Effector CD4-positive, alpha-beta T cell (primary cell): ENCODE measurements around the gene TGFBR1.

Experiments used
- DNase-seq: peaks from one replicate; pipeline ENCODE4 v3.0.0-alpha.2; 2020
- total RNA-seq: gene quantifications from one replicate; lab custom pipeline; 2026; lab: John Stamatoyannopoulos, UW

The TGFBR1 gene
- total RNA-seq, result 50.5 reads per million, percentile 68 among the genes with 10 or more reads in this experiment

- DNase-seq, result peak; percentile 87
Measured at GRCh38 chr9:99104459-99105151, at the start of gene TGFBR1. Gene TGFBR1 (plus strand): TSS chr9:99105113. CDS start chr9:99105206, 93 bp downstream.

- no peak for DNase-seq
Measured at GRCh38 chr9:99055384-99055783, 49.5 kb upstream of the TGFBR1 start.

- DNase-seq, result no peak
Measured at GRCh38 chr9:99056186-99056585, 48.7 kb upstream of the TGFBR1 start.

DNA sequence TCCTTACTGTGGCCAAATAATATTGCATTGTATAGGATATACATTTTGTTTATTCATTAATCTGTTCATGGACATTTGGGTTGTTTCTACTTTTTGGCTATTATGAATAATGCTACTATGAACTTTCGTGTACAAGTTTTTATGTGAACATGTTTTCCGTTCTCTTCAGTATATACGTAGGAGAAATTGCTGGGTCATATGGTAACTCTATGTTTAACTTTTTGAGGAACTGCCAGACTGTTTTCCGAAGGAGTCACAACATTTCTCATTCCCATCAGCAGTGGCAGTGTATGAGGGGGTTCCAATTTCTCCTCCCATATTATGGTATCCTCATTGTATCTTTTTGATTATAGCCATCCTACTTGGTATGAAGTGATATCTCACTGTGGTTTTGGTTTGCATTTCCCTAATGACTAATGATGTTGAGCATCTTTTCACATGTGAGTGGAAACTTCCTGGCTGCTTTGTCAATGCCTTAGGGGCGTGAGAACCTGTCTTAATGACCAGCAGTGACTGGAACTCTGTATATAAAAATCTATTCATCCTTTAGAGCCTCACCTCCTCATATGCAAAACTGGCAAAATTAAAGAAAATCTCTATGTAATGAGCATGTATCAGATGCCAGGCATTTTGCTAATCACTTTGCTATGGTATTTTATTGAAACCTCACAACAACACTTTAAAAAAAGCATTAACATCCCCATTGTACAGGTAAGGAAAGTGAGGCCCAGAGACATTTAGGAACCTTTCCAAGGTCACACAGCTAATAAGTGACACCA, 47.8 kb upstream of the TGFBR1 start:
- DNase-seq, result no peak

GRCh38 chr9:99057665-99058625, 47.0 kb upstream of the TGFBR1 start:
- peak; percentile 57 for DNase-seq

DNA sequence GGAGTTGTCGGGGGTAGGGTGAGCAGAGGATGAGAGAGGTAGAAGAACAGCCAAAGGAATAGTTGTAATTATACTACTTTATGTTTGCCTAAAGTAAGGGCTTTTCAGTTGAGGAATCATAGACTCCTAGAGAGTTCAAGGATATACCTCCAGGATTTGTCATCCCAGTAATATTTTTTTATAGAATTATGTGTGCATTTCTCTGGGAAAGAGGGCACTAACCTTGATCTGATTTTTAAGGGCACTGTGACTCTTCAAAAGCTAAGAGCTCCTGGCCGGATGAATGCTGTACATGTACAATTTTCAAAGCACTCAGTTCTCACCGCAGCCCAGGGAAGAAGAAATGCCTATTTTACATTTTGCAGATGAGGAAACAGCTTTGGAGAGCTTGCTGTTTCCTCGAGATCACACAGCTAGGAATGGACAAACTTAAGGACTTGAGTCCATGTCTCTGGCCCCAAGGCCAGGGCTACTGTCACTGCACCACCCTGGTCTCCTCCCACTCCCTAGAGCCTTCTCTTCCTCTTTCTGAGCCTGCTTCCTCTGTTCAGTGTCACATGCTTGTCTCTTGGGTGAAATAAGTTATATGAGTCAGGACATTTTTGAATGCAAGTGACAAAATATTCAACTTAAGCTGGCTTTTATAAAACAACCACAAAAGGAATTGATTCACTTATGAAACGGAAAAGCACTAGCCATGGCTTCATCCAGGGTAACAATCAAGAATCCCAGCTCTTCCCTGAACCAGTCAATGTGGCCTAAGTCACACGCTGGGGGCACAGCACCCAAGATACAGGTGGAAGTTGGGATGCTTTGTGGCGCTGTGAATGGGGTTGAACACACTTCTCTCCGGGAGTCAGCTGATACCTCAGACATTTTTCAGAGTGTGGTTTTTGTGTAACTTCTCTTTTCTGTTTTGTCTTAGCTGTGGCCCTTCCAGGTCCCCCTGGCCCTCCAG, 45.7 kb upstream of the TGFBR1 start:
- DNase-seq, result no peak

DNA sequence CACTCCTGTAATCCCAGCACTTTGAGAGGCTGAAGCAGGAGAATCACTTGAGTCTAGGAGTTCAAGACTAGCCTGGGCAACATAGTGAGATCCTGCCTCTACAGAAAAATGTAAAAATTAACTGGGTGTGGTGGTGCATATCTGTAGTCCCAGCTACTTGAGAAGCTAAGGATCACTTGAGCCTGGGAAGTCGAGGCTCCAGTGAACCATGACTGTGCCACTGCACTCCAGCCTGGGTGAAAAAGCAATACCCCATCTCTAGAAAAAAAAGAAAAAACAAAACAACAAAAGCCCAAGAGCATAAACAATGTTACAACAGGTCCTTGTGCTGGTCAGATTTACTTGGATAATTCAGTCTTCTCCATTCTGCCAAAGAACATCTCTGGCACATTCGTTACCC, 44.3 kb upstream of the TGFBR1 start:
- no peak for DNase-seq

DNA sequence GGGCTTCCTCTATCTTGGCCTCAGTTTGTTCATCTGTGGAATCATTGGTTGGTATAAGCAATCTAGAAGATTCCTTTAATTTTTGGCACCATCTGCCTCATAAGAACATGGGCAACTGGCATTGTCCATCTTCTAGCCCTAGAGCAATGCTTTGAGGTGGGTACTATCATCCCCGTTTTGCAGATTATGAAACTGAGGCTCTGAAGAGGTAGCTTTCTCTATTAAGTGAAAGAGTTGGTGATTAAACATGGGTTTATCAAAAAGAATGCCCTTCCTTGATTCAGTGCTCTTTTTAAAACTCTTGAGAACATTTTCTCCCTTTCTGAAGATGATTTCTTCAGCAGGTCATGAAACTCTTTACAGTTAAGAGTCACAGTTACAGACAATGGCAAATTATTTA, 42.4 kb upstream of the TGFBR1 start:
- no peak for DNase-seq

- DNase-seq, result no peak
Measured at GRCh38 chr9:99063522-99063921, 41.4 kb upstream of the TGFBR1 start.

DNA sequence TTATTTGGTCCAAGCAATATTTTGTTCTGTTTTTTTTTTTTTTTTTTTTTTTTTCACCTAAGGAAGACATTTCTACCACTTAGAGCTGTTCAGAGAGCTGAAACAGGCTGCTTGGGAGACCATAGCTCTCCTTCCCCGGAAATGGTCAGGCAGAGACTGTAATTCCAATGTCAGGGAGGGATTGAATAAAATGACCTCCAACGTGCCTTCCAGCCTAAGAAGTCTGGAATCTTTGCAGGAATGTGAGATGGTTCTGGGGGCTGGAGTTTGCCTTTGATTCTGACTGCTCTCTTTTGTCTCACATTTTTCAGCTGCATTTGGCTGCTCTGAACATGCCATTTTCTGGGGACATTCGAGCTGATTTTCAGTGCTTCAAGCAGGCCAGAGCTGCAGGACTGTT, 38.3 kb upstream of the TGFBR1 start:
- DNase-seq, result no peak

- no peak for DNase-seq
Measured at GRCh38 chr9:99069075-99069474, 35.8 kb upstream of the TGFBR1 start.

DNA sequence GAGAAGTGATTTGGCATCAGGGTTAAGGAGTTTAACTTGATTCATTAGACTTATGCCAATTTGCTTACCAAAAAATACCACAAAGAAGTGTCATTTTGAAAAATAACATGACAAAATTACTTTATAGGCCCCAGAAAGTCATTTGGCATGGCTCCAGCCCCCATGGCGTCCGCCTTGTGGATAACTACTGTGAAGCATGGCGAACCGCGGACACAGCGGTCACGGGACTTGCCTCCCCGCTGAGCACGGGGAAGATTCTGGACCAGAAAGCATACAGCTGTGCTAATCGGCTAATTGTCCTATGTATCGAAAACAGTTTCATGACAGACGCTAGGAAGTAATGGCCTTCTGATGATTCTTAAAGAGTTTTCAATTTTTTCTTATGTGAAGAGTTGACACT, 35.4 kb upstream of the TGFBR1 start:
- no peak for DNase-seq

- DNase-seq, result no peak
Measured at GRCh38 chr9:99070681-99071080, 34.2 kb upstream of the TGFBR1 start.

- no peak for DNase-seq
Measured at GRCh38 chr9:99071313-99072039, 33.4 kb upstream of the TGFBR1 start.

- DNase-seq, result no peak
Measured at GRCh38 chr9:99072040-99072394, 32.9 kb upstream of the TGFBR1 start.

DNA sequence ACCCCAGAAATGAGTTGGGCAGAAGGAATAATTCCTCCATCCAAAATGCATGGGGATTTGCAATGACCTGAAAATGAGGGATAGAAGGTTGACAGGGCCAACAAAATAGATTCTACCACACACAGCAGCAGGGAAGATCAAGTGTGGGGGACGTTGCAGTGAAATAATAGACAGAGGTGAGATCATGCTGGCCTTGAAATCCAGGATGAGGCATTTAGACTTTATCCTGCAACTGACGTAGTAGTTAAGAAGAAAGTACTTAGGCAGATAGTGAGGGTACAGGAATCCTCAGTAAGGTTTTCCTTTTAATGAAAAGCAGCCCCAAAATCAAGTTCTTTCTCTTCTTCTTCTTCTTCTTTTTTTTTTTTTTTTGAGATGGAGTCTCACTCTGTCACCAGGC, 31.6 kb upstream of the TGFBR1 start:
- DNase-seq, result no peak

GRCh38 chr9:99073985-99074901, 30.7 kb upstream of the TGFBR1 start:
- no peak for DNase-seq

- DNase-seq, result no peak
Measured at GRCh38 chr9:99074902-99075245, 30.0 kb upstream of the TGFBR1 start.

DNA sequence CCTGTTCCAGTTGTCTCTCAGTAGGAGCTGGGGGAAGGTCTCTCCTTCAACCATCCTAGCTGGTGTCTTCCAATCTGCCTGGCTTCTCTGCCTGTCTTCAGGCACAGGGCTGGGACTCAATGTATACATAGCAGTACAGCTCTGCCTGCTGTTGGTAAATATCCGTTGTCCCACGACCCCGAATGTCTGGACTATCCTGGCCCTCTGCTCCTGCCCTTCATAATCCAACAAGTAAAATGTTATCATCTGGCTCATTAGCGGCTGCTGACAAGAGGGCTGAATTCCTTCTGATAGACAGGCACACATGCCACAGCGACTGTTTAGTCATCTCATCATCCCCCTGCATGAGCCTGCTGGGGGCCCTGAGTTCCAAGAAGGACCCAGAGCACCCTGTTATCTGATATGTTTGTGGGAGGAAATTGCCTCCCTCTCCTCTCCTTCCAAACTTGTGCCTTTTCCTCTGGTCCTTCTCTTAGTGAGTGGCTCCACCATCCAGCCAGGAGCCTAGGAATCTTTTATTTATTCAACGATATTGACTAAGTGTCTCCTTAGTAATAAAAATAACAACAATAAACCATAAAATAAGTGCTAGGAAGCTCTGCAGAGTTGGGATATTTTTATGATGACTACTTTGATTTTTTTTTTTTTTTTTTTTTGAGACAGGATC, 29.5 kb upstream of the TGFBR1 start:
- DNase-seq, result no peak

DNA sequence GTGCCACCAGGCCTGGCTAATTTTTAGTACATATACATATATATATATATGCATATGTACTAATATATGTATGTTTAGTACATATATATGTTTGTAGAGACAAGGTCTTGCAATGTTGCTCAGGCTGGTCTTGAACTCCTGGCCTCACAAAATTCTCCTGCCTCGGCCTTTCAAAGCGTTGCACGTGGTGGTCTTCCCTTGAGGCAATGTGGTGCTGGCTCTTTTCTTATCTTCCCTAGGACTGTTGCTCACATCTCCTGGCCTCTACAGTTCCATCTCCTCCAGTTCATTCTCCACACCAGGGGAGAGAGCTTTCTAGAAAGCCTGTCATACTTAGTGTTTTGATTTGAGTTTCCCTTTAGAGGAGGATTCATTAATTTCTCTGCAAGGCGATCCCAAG, 28.9 kb upstream of the TGFBR1 start:
- no peak for DNase-seq
